Smooth muscle cell (in vitro differentiated cells): ENCODE measurements around the gene RIMKLB. TPM values are rescaled to one million over a fixed set of nuclear protein-coding genes. Genes with fewer than 3 reads are reported as not detected.
"Not testable (repeated sequence)": the region's sequence is repeated elsewhere in the genome, so short reads cannot be mapped to it uniquely, and the experiment has no call there.

Experiments used
- DNase-seq: peaks from one replicate; lab custom pipeline; 2025; ENCODE audit not compliant: unreplicated experiment; lab: John Stamatoyannopoulos, UW
- H2AFZ ChIP-seq: fragments of 200-600 bp; sonication (generic); 2 replicates; pipeline ENCODE4 v1.6.0; 2016; ENCODE audit warnings: antibody characterized with exemption, low read depth, mild to moderate bottlenecking
- H3F3A ChIP-seq: fragments of 200-600 bp; sonication (generic); 2 replicates; pipeline ENCODE4 v1.6.0; 2017; ENCODE audit warnings: antibody characterized with exemption, low read depth
- H3K27ac ChIP-seq: fragments of 200-600 bp; sonication (generic); 2 replicates; pipeline ENCODE4 v1.5.1; 2016; ENCODE audit warnings: low read depth, mild to moderate bottlenecking
- H3K27me3 ChIP-seq: fragments of 200-600 bp; sonication (generic); 2 replicates; pipeline ENCODE4 v1.6.1; 2016; ENCODE audit warnings: low read depth, mild to moderate bottlenecking
- H3K36me3 ChIP-seq: fragments of 200-600 bp; sonication (generic); 2 replicates; pipeline ENCODE4 v1.5.1; 2016; ENCODE audit warnings: low read depth
- H3K4me1 ChIP-seq: fragments of 200-600 bp; sonication (generic); 2 replicates; pipeline ENCODE4 v1.5.1; 2016; ENCODE audit warnings: low read depth
- H3K4me2 ChIP-seq: fragments of 200-600 bp; sonication (generic); 2 replicates; pipeline ENCODE4 v1.6.0; 2016; ENCODE audit warnings: mild to moderate bottlenecking
- H3K4me3 ChIP-seq: fragments of 200-600 bp; sonication (generic); 2 replicates; pipeline ENCODE4 v1.5.1; 2016; ENCODE audit warnings: mild to moderate bottlenecking
- H3K79me2 ChIP-seq: fragments of 200-600 bp; sonication (generic); 2 replicates; pipeline ENCODE4 v1.6.0; 2016; ENCODE audit warnings: low read depth, mild to moderate bottlenecking
- H3K9ac ChIP-seq: fragments of 200-600 bp; sonication (generic); 2 replicates; pipeline ENCODE4 v1.6.0; 2016; ENCODE audit warnings: low read depth
- H3K9me3 ChIP-seq: fragments of 200-600 bp; sonication (generic); replicated peaks from 2 replicates; pipeline ENCODE4 v1.5.1; 2016; ENCODE audit warnings: low read depth
- H4K20me1 ChIP-seq: fragments of 200-600 bp; sonication (generic); 2 replicates; pipeline ENCODE4 v1.6.0; 2016; ENCODE audit warnings: low read depth
- WGBS: methylation state at CpG from one replicate; pipeline ENCODE4 v1.1.7; 2016; ENCODE audit warnings: low lambda C conversion rate; 5-methylcytosine and 5-hydroxymethylcytosine counted together
- polyA plus RNA-seq: library from polyadenylated mRNA; unstranded; fragments of >200 nt; fragmentation: Nextera tagmentation; extraction: Ambion mirVana; gene quantifications from 2 replicates; pipeline ENCODE4 v1.2.1, GENCODE V29; 2016
- total RNA-seq: library from RNA; depleted of rRNA; stranded (reverse); fragments of >200 nt; gene quantifications from 2 replicates; pipeline ENCODE4 v1.2.3, GENCODE V29; 2014
- TF ChIP-seq, protein P1 (sequence below): fragments of 200-600 bp; sonication (generic); IDR thresholded peaks from 2 replicates; pipeline ENCODE4 v1.5.1; 2017; ENCODE audit warnings: borderline replicate concordance, mild to moderate bottlenecking, antibody characterized with exemption; ENCODE audit not compliant: insufficient read depth, poor library complexity, severe bottlenecking

The RIMKLB gene
- total and polyA plus RNA-seq, 2 experiments from 2014 or later: 11.9 to 32.1 TPM

DNA sequence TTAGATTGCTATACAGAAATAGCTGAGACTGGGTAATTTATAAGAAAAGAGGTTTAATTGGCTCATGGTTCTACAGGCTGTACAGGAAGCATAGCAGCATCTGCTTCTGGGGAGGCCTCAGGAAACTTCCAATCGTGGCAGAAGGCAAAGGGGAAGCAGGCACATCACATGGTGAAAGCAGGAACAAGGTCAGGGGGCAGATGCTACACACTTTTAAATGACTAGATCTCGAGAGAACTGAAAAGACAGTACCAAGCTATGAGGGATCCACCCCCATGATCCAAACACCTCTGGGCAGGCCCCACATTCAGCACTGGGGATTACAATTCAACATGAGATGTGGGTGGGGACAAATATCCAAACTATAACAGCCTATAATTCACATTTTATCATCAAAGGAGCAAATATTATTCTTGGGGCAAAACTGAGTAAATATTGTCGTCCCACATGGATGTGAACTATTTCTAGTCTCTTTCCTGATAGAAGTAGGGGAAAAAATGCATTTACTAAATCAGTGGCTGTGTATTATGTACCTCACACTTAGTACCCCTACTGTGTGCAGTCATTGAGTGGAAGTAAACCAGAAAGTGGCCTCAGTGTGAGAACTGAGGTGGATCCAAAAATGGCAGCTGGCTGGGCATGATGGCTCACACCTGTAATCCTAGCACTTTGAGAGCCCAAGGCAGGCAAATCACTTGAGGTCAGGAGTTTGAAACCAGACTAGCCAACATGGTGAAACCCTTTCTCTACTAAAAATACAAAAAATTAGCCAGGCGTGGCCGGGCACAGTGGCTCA is 99.2 kb downstream of the RIMKLB start:
- H3K9me3 ChIP-seq: no peaks in the 10 kb centered on the region
- no peaks in the 10 kb centered on the region for H3K79me2 ChIP-seq
- H2AFZ ChIP-seq: no peak overlapping the region
- no peak overlapping the region for H3K9ac ChIP-seq
- no peak overlapping the region for H3K4me2 ChIP-seq
- no peaks in the 10 kb centered on the region for H3F3A ChIP-seq
- no peaks in the 10 kb centered on the region for H4K20me1 ChIP-seq
- no peaks in the 10 kb centered on the region for H3K36me3 ChIP-seq
- H3K4me1 ChIP-seq: no peaks in the 10 kb centered on the region
- DNase-seq: no peak
- no peak overlapping the region for H3K4me3 ChIP-seq
- 95% methylated on average over 5 of the region's 5 CpGs for WGBS
- no peaks in the 10 kb centered on the region for H3K27me3 ChIP-seq
- H3K27ac ChIP-seq: no peak overlapping the region
- TF ChIP-seq, protein P1, sequence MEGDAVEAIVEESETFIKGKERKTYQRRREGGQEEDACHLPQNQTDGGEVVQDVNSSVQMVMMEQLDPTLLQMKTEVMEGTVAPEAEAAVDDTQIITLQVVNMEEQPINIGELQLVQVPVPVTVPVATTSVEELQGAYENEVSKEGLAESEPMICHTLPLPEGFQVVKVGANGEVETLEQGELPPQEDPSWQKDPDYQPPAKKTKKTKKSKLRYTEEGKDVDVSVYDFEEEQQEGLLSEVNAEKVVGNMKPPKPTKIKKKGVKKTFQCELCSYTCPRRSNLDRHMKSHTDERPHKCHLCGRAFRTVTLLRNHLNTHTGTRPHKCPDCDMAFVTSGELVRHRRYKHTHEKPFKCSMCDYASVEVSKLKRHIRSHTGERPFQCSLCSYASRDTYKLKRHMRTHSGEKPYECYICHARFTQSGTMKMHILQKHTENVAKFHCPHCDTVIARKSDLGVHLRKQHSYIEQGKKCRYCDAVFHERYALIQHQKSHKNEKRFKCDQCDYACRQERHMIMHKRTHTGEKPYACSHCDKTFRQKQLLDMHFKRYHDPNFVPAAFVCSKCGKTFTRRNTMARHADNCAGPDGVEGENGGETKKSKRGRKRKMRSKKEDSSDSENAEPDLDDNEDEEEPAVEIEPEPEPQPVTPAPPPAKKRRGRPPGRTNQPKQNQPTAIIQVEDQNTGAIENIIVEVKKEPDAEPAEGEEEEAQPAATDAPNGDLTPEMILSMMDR: no peak

DNA sequence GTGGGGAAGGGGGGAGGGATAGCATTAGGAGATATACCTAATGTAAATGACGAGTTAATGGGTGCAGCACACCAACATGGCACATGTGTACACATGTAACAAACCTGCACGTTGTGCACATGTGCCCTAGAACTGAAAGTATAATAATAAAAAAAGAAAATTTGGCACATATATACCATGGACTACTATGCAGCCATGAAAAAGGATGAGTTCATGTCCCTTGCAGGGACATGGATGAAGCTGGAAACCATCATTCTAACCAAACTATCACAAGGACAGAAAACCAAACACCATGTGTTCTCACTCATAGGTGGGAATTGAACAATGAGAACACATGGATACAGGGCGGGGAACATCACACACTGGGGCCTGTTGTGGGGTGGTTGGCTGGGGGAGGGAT is 103.4 kb downstream of the RIMKLB start:
- not testable (repeated sequence) for H3K9me3 ChIP-seq, H3K4me2 ChIP-seq, H3K79me2 ChIP-seq, H3K27me3 ChIP-seq, H3K4me3 ChIP-seq, H3K9ac ChIP-seq, H3K4me1 ChIP-seq, H3F3A ChIP-seq, H2AFZ ChIP-seq, H3K36me3 ChIP-seq, H4K20me1 ChIP-seq, H3K27ac ChIP-seq, DNase-seq
- WGBS: 100% methylated on average over 3 of the region's 3 CpGs

- H3K27me3 ChIP-seq, H3K79me2 ChIP-seq, H3K9me3 ChIP-seq, H4K20me1 ChIP-seq, H3K9ac ChIP-seq, H3K36me3 ChIP-seq, H3F3A ChIP-seq, H3K4me1 ChIP-seq, H3K4me3 ChIP-seq, H3K4me2 ChIP-seq, H2AFZ ChIP-seq, H3K27ac ChIP-seq, DNase-seq: not testable (repeated sequence)
- 69% methylated on average over 3 of the region's 3 CpGs for WGBS
Measured at GRCh38 chr12:8804833-8805232, 107.0 kb downstream of the RIMKLB start.

DNA sequence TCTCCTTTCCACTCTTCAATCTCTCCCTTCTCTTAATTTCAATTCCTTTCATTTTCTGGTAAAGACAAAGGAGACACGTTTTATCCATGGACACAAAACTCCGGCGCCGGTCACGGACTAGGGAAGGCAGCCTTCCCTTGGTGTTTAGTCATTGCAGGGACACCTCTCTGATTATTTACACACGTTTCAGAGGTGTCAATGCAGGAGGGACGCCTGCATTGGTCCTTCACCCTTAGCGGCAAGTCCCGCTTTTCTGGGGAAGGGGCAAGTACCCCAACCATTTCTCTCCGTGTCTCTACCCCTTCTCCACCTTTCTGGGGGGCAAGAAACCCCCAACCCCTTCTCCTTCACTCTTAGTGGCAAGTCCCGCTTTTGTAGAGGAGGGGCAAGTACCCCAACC is 107.7 kb downstream of the RIMKLB start:
- not testable (repeated sequence) for H3F3A ChIP-seq, H3K27me3 ChIP-seq, H3K27ac ChIP-seq, H2AFZ ChIP-seq, H4K20me1 ChIP-seq, H3K79me2 ChIP-seq, H3K36me3 ChIP-seq, DNase-seq, H3K9me3 ChIP-seq, H3K4me1 ChIP-seq, H3K9ac ChIP-seq, H3K4me3 ChIP-seq, H3K4me2 ChIP-seq
- WGBS: 81% methylated on average over 11 of the region's 11 CpGs

GRCh38 chr12:8807084-8807483 is 109.3 kb downstream of the RIMKLB start:
- H3K4me2 ChIP-seq, H4K20me1 ChIP-seq, H3K4me3 ChIP-seq, H3K9ac ChIP-seq, H3K27ac ChIP-seq, H3K4me1 ChIP-seq, H3K9me3 ChIP-seq, DNase-seq, H3K27me3 ChIP-seq, H2AFZ ChIP-seq, H3K79me2 ChIP-seq, H3K36me3 ChIP-seq, H3F3A ChIP-seq: not testable (repeated sequence)
- 91% methylated on average over 11 of the region's 11 CpGs for WGBS

DNA sequence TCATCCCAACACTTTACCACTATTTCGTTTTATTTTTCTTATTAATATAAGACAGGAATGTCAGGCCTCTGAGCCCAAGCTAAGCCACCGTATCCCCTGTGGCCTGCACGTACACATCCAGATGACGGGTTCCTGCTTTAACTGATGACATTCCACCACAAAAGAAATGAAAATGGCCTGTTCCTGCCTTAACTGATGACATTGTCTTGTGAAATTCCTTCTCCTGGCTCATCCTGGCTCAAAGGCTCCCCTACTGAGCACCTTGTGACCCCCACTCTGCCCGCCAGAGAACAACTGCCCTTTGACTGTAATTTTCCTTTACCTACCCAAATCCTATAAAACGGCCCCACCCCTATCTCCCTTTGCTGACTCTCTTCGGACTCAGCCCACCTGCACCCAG is 112.3 kb downstream of the RIMKLB start:
- not testable (repeated sequence) for DNase-seq, H3K9ac ChIP-seq, H3K79me2 ChIP-seq, H3K27me3 ChIP-seq, H3K4me1 ChIP-seq, H3K36me3 ChIP-seq, H3F3A ChIP-seq, H3K4me3 ChIP-seq, H3K4me2 ChIP-seq, H4K20me1 ChIP-seq, H3K27ac ChIP-seq, H3K9me3 ChIP-seq, H2AFZ ChIP-seq
- WGBS: 59% methylated on average over 7 of the region's 7 CpGs
